OCI-LY1 (cell line): Measurements from ENCODE around the gene PUS10.
"Not testable (repeated sequence)": the region's sequence is repeated elsewhere in the genome, so short reads cannot be mapped to it uniquely, and the experiment has no call there.

Source experiments
- H2AFZ ChIP-seq: fragments of 200-600 bp; sonication (generic), shearing (Covaris generic); 2 replicates; pipeline ENCODE4 v1.6.0; 2014; ENCODE audit warnings: antibody characterized with exemption, mild to moderate bottlenecking, low read length
- H3F3A ChIP-seq: fragments of 200-600 bp; sonication (generic), shearing (Covaris generic); 2 replicates; pipeline ENCODE4 v1.6.0; 2014; ENCODE audit warnings: mild to moderate bottlenecking, antibody characterized with exemption, low read length, moderate library complexity; ENCODE audit not compliant: insufficient read depth
- H3K27ac ChIP-seq: fragments of 200-600 bp; sonication (generic); 2 replicates; pipeline ENCODE4 v1.5.1; 2014; ENCODE audit warnings: low read length, mixed run types, mild to moderate bottlenecking, low read depth; ENCODE audit not compliant: poor library complexity, severe bottlenecking
- H3K27me3 ChIP-seq: fragments of 200-600 bp; sonication (generic); 2 replicates; pipeline ENCODE4 v1.6.0; 2014; ENCODE audit warnings: antibody characterized with exemption, mild to moderate bottlenecking, low read length, moderate library complexity; ENCODE audit not compliant: insufficient read depth
- H3K36me3 ChIP-seq: fragments of 200-600 bp; sonication (generic); 2 replicates; pipeline ENCODE4 v1.6.1; 2014; ENCODE audit warnings: mild to moderate bottlenecking, antibody characterized with exemption, low read length, moderate library complexity, mixed read lengths; ENCODE audit not compliant: insufficient read depth
- H3K4me1 ChIP-seq: fragments of 200-600 bp; sonication (generic); 2 replicates; pipeline ENCODE4 v1.5.1; 2014; ENCODE audit warnings: mild to moderate bottlenecking, low read length, moderate library complexity; ENCODE audit not compliant: insufficient read depth, severe bottlenecking
- H3K4me2 ChIP-seq: fragments of 200-600 bp; sonication (generic), shearing (Covaris generic); 2 replicates; pipeline ENCODE4 v1.6.1; 2014; ENCODE audit warnings: low read length
- H3K4me3 ChIP-seq: fragments of 200-600 bp; sonication (generic); 2 replicates; pipeline ENCODE4 v1.5.1; 2014; ENCODE audit warnings: low read length, low read depth, mild to moderate bottlenecking, mixed read lengths; ENCODE audit not compliant: poor library complexity, severe bottlenecking
- H3K79me2 ChIP-seq: fragments of 200-600 bp; shearing (Covaris generic); 2 replicates; pipeline ENCODE4 v1.6.1; 2016; ENCODE audit warnings: mixed run types, low read length, mixed read lengths; ENCODE audit not compliant: insufficient read depth
- H3K9ac ChIP-seq: fragments of 200-600 bp; sonication (generic), shearing (Covaris generic); 2 replicates; pipeline ENCODE4 v1.6.1; 2014; ENCODE audit warnings: mild to moderate bottlenecking, low read length, mixed read lengths
- H3K9me2 ChIP-seq: fragments of 200-600 bp; sonication (generic), shearing (Covaris generic); 2 replicates; pipeline ENCODE4 v1.6.1; 2014; ENCODE audit warnings: low read depth, mild to moderate bottlenecking, low read length, mixed read lengths
- H3K9me3 ChIP-seq: fragments of 200-600 bp; shearing (Covaris generic); 2 replicates; pipeline ENCODE4 v1.6.1; 2014; ENCODE audit warnings: low read length, mixed read lengths
- H4K20me1 ChIP-seq: fragments of 200-600 bp; sonication (generic), shearing (Covaris generic); 2 replicates; pipeline ENCODE4 v1.6.0; 2016; ENCODE audit warnings: mild to moderate bottlenecking, low read length; ENCODE audit not compliant: insufficient read depth
- EZH2 ChIP-seq: fragments of 200-600 bp; sonication (generic), shearing (Covaris generic); IDR thresholded peaks from 2 replicates; pipeline ENCODE4 v1.8.0; 2017; ENCODE audit warnings: borderline replicate concordance, mixed run types, mild to moderate bottlenecking, antibody characterized with exemption, low read length, moderate library complexity, mixed read lengths
- TF ChIP-seq, protein P1 (sequence below): fragments of 200-600 bp; sonication (generic), shearing (Covaris generic); IDR thresholded peaks from 2 replicates; pipeline ENCODE4 v1.5.1; 2017; ENCODE audit warnings: mild to moderate bottlenecking, antibody characterized with exemption, low read length, moderate library complexity, mixed read lengths

The PUS10 gene

DNA sequence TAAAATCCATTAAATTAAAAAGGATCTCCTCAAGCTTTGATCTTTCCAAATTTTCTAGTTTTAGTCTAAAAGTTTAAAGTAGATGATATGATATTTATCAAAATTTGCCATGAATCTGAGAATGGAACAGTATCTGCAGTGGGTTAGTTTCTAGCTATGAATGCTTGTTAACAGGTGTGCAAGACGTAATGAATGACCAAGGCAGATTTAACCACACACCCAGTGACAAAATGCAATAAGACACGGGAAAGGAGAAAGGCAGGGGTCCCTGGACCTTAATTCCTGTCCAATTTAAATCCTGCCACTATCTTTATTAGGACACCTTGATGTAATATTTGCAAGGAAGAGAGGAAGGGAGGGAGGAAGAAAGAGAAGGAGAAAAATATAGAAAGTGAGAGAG is 31.0 kb downstream of the PUS10 start:
- Histone ChIP-seq H3K27me3 (no peaks in the 10 kb centered on the region), H3K27ac (peak overlapping the region; percentile 72), H3F3A (no peaks in the 10 kb centered on the region), H3K4me3 (no peak overlapping the region), H3K4me2 (peak overlapping the region; percentile 49), H3K9me2 (no peaks in the 10 kb centered on the region), H4K20me1 (no peaks in the 10 kb centered on the region), H3K79me2 (no peaks in the 10 kb centered on the region), H2AFZ (no peak overlapping the region), H3K9me3 (no peaks in the 10 kb centered on the region), H3K36me3 (peaks cover 7% of the 10 kb centered on the region; the same call in 1 of the 2 replicates), H3K4me1 (peaks cover 41% of the 10 kb centered on the region), H3K9ac (no peak overlapping the region)
- no peak for TF ChIP-seq EZH2
- TF ChIP-seq, protein P1, sequence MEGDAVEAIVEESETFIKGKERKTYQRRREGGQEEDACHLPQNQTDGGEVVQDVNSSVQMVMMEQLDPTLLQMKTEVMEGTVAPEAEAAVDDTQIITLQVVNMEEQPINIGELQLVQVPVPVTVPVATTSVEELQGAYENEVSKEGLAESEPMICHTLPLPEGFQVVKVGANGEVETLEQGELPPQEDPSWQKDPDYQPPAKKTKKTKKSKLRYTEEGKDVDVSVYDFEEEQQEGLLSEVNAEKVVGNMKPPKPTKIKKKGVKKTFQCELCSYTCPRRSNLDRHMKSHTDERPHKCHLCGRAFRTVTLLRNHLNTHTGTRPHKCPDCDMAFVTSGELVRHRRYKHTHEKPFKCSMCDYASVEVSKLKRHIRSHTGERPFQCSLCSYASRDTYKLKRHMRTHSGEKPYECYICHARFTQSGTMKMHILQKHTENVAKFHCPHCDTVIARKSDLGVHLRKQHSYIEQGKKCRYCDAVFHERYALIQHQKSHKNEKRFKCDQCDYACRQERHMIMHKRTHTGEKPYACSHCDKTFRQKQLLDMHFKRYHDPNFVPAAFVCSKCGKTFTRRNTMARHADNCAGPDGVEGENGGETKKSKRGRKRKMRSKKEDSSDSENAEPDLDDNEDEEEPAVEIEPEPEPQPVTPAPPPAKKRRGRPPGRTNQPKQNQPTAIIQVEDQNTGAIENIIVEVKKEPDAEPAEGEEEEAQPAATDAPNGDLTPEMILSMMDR = no peak

DNA sequence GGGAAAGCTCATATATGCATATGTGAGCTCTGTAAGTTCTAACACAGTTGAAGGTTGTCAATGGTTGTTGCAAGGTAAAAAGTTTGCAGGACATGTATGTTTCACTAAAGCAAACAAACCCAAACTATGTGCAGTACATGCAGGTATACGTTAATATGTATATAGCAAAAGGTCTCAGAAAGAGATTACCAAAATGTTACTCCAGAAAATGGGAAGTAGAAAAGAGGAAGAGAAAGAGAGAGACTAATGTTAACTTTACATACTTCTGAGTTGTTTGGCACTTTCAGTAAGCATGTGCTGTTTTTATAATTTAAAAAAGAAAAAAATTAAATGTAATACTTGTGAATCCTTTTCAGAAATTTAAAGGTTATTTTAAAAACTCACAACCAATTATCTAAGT is 33.3 kb downstream of the PUS10 start:
- H3K79me2 ChIP-seq = no peaks in the 10 kb centered on the region
- H3K9me2 ChIP-seq = no peaks in the 10 kb centered on the region
- H3K4me1 ChIP-seq = peaks cover 54% of the 10 kb centered on the region
- no peak overlapping the region for H3K4me3 ChIP-seq
- peak overlapping the region; percentile 48; the same call in 1 of the 2 replicates for H3K4me2 ChIP-seq
- peak overlapping the region; percentile 20; the same call in 1 of the 2 replicates for H3K9ac ChIP-seq
- H3K36me3 ChIP-seq = no peaks in the 10 kb centered on the region
- H2AFZ ChIP-seq = no peak overlapping the region
- H3F3A ChIP-seq = no peaks in the 10 kb centered on the region
- no peaks in the 10 kb centered on the region for H3K9me3 ChIP-seq
- H4K20me1 ChIP-seq = no peaks in the 10 kb centered on the region
- no peaks in the 10 kb centered on the region for H3K27me3 ChIP-seq
- H3K27ac ChIP-seq = peak overlapping the region; percentile 77
- TF ChIP-seq, protein P1 = no peak
- TF ChIP-seq EZH2 = no peak

DNA sequence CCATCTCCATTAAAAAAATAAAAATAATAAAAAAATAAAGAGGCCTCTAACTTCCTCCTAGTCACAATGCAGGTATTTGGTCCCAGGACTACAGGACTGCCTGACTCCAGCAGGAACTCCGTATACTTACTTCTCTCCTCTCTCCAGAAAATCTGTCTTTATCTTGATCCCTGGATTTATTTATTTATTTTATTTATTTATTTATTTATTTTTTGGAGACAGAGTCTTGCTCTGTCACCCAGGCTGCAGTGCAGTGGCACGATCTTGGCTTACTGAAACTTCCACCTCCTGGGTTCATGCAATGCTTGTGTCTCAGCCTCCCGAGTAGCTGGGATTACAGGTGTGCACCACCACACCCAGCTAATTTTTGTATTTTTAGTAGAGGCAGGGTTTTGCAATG is 36.0 kb downstream of the PUS10 start:
- not testable (repeated sequence) for H2AFZ ChIP-seq, H3K4me2 ChIP-seq, H3K79me2 ChIP-seq, H3K27ac ChIP-seq, H3K9me3 ChIP-seq, H3K9me2 ChIP-seq, H3K4me3 ChIP-seq, H3K27me3 ChIP-seq, H4K20me1 ChIP-seq, H3F3A ChIP-seq, H3K36me3 ChIP-seq, H3K9ac ChIP-seq
- H3K4me1 ChIP-seq = peaks cover 70% of the 10 kb centered on the region

DNA sequence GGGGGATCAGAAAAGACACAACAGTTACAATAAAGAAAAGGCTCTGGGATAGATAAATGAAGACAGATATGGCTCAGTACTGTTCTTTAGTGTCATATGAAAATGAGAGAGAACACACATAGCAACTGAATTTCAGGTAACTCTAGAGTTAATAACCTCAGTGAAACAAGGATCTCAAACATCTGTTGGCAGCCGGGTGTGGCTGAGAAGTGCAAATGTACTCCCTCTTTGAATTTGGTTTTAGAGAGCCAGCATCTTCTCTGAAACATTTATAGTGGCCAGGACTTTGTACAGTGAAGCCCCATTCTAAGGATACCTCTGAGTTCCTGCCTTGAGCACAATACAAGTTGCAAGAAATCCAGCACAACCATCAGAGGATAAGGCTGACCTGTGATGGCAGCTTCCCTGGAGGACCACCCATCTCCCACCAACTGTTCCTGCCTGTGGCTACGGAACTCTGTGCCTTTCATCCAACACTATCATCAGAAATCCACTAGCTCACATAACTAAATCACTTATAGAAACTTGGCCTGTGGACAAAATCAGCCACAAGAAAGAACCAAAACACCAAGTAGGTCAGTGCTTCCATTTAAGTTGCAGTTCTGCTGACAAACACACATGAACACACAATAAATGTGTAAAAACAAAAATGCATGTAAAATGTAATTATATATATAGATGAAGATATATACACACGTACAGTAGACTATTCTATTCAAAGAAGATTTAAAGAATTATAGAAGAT is 37.8 kb downstream of the PUS10 start:
- H3K36me3 ChIP-seq = no peaks in the 10 kb centered on the region
- no peak overlapping the region for H3K4me3 ChIP-seq
- H4K20me1 ChIP-seq = no peaks in the 10 kb centered on the region
- H3K79me2 ChIP-seq = no peaks in the 10 kb centered on the region
- H3K9ac ChIP-seq = peak overlapping the region; percentile 28; the same call in 1 of the 2 replicates
- no peaks in the 10 kb centered on the region for H3K9me2 ChIP-seq
- H3K4me1 ChIP-seq = peaks cover 70% of the 10 kb centered on the region
- peak overlapping the region; percentile 79 for H3K27ac ChIP-seq
- H3F3A ChIP-seq = peaks cover 3% of the 10 kb centered on the region
- H3K27me3 ChIP-seq = no peaks in the 10 kb centered on the region
- H3K9me3 ChIP-seq = no peaks in the 10 kb centered on the region
- peak overlapping the region; percentile 41 for H3K4me2 ChIP-seq
- TF ChIP-seq, protein P1 = no peak
- no peak for TF ChIP-seq EZH2
- no peak overlapping the region for H2AFZ ChIP-seq
